Skeletal muscle tissue (tissue), 4 donors: ENCODE measurements around the gene ZNF853. TPM values are rescaled to one million over a fixed set of nuclear protein-coding genes. Genes with fewer than 3 reads are reported as not detected.
A peak's percentile ranks its signal among the peaks of the same experiment; 100 is the strongest.
"Not testable (repeated sequence)": the region's sequence is repeated elsewhere in the genome, so short reads cannot be mapped to it uniquely, and the experiment has no call there.

Source experiments
- H3K27ac ChIP-seq: one replicate; pipeline ENCODE4 v1.7.0; 2013; ENCODE audit warnings: mild to moderate bottlenecking, low read depth, low read length, inconsistent platforms
- H3K27me3 ChIP-seq, 3 donors: one replicate each; pipeline ENCODE4 v1.7.0; 2013; ENCODE audit warnings: low read length in 3 of 3; ENCODE audit not compliant: control insufficient read depth in 3 of 3, insufficient read depth in 3 of 3
- H3K36me3 ChIP-seq, 3 donors: one replicate each; pipeline ENCODE4 v1.7.0; 2013; ENCODE audit warnings: low read length in 3 of 3; ENCODE audit not compliant: control insufficient read depth in 3 of 3, insufficient read depth in 3 of 3
- H3K4me1 ChIP-seq, 3 donors: one replicate each; pipeline ENCODE4 v1.7.0; 2013; ENCODE audit warnings: low read length in 3 of 3, mild to moderate bottlenecking in 3 of 3; ENCODE audit not compliant: control insufficient read depth in 3 of 3, insufficient read depth in 3 of 3
- H3K4me3 ChIP-seq, 3 donors: one replicate each; pipeline ENCODE4 v1.7.0; 2013; ENCODE audit warnings: low read length in 3 of 3
- H3K9ac ChIP-seq, 3 donors: one replicate each; pipeline ENCODE4 v1.7.0; 2013; ENCODE audit warnings: low read length in 3 of 3, mild to moderate bottlenecking in 3 of 3, moderate library complexity in 2 of 3, low read depth in 1 of 3
- H3K9me3 ChIP-seq, 3 donors: one replicate each; pipeline ENCODE4 v1.7.0; 2013; ENCODE audit warnings: low read length in 3 of 3; ENCODE audit not compliant: control insufficient read depth in 3 of 3
- total RNA-seq: library from RNA; depleted of rRNA; stranded (reverse); fragments of >200 nt; gene quantifications from one replicate; pipeline ENCODE4 v1.2.3, GENCODE V29; 2014
- donor health status: Osteomylitis.

Gene ZNF853
- 12.0 TPM for total RNA-seq

- H3K4me3 ChIP-seq = peak within 1 kb of the TSS; percentile 61 to 78 (median 69)
- peaks cover 0 to 3% (median 0%) of the 10 kb centered on the region in 3 donors for H3K27me3 ChIP-seq
- no peaks in the 10 kb centered on the region for H3K9me3 ChIP-seq
- peaks cover 3 to 13% (median 10%) of the 10 kb centered on the region in 3 donors for H3K4me1 ChIP-seq
- no peak within 1 kb of the TSS for H3K27ac ChIP-seq
- peaks cover 0 to 3% (median 3%) of the 10 kb centered on the region in 3 donors for H3K36me3 ChIP-seq
- peak within 1 kb of the TSS; percentile 66 to 82 (median 69) for H3K9ac ChIP-seq
Measured at GRCh38 chr7:6614953-6615722, at the start of gene ZNF853. Gene ZNF853 (plus strand): TSS chr7:6615610. CDS start chr7:6616175, 565 bp downstream.

DNA sequence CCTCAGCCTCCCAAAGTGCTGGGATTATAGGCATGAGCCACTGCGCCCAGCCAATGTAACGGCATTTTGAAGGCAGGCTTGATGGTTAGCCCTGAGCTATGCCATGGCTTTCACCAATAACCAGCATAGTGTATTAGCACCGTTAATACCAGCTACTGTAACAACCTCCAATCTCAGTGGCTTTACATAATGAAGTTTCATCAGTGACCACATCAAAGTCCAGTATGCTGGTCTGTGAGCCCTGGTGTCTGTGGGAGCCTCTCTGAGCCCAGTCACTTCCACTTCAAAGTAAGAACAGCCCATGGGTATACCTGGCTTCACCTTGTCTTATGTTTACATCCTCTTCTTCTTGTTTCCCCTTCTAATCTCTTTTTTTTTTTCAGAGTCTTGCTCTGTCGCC, 49.8 kb upstream of the ZNF853 start:
- Histone ChIP-seq H3K4me1 (no peaks in the 10 kb centered on the region), H3K4me3 (no peak overlapping the region), H3K9me3 (no peaks in the 10 kb centered on the region), H3K27me3 (peaks cover 0 to 3% (median 0%) of the 10 kb centered on the region in 3 donors), H3K36me3 (no peaks in the 10 kb centered on the region), H3K27ac (no peak overlapping the region), H3K9ac (no peak overlapping the region)

- Histone ChIP-seq H3K9ac (no peak overlapping the region), H3K4me3 (no peak overlapping the region), H3K27ac (no peak overlapping the region), H3K4me1 (no peaks in the 10 kb centered on the region), H3K36me3 (no peaks in the 10 kb centered on the region), H3K9me3 (no peaks in the 10 kb centered on the region), H3K27me3 (peaks cover 0 to 3% (median 0%) of the 10 kb centered on the region in 3 donors)
Measured at GRCh38 chr7:6567886-6568285, 47.5 kb upstream of the ZNF853 start.

GRCh38 chr7:6571160-6571779, 44.1 kb upstream of the ZNF853 start:
- H3K27me3 ChIP-seq = peaks cover 0 to 4% (median 2%) of the 10 kb centered on the region in 3 donors
- H3K9me3 ChIP-seq = no peaks in the 10 kb centered on the region
- H3K4me1 ChIP-seq = no peaks in the 10 kb centered on the region
- no peaks in the 10 kb centered on the region for H3K36me3 ChIP-seq
- no peak overlapping the region for H3K27ac ChIP-seq
- no peak overlapping the region for H3K9ac ChIP-seq
- no peak overlapping the region for H3K4me3 ChIP-seq

DNA sequence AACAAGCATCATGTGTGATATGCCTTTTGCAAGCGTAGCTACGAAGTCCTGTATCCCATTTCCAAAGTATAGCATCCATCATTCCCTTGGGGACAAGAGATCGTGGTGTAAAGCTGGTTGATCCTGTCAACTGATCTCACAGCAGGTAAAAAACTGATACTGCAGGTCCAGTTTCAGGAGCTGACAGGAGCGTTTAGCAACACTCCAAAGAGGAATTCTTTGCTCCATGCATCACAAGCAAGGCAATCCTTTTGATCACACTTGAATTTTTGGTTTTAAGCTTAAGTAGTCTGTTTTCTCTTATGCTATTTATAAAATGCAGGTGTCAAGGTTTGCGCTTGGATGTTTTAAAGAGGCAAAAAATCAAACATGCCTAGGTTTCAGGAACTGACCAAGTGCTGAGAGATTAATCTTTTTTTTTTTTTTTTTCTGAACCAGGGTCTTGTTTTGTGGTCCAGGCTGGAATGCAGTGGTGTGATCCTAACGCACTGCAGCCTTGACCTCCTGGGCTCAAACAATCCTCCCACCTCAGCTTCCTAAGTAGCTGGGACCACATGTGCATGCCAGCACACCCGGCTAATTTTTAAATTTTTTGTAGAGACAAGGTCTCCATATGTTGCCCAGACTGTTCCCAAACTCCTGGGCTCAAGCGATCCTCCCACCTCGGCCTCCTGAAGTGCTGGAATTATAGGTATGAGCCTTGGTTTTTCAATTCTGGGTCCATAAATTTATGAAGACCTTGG, 40.0 kb upstream of the ZNF853 start:
- H3K27ac ChIP-seq = no peak overlapping the region
- peaks cover 0 to 8% (median 3%) of the 10 kb centered on the region in 3 donors for H3K4me1 ChIP-seq
- no peaks in the 10 kb centered on the region for H3K9me3 ChIP-seq

GRCh38 chr7:6576024-6576866, 39.2 kb upstream of the ZNF853 start:
- Histone ChIP-seq H3K9me3 (no peaks in the 10 kb centered on the region), H3K27ac (no peak overlapping the region), H3K36me3 (peaks cover 11 to 16% (median 15%) of the 10 kb centered on the region in 3 donors), H3K4me1 (peaks cover 0 to 8% (median 3%) of the 10 kb centered on the region in 3 donors), H3K4me3 (peak overlapping the region; percentile 56 to 67 (median 59)), H3K27me3 (peaks cover 0 to 4% (median 2%) of the 10 kb centered on the region in 3 donors), H3K9ac (no peak overlapping the region)

More for the DNA sequence above, 40.0 kb upstream of the ZNF853 start:
- no peak overlapping the region for H3K4me3 ChIP-seq
- H3K36me3 ChIP-seq = peaks cover 6 to 8% (median 7%) of the 10 kb centered on the region in 3 donors
- peaks cover 0 to 4% (median 2%) of the 10 kb centered on the region in 3 donors for H3K27me3 ChIP-seq
- H3K9ac ChIP-seq = no peak overlapping the region

GRCh38 chr7:6576867-6577368, 38.5 kb upstream of the ZNF853 start:
- not testable (repeated sequence) for H3K4me1 ChIP-seq, H3K9me3 ChIP-seq, H3K27me3 ChIP-seq
- Histone ChIP-seq H3K27ac (peak overlapping the region; percentile 93), H3K4me3 (peak overlapping the region; percentile 77 to 83 (median 80)), H3K36me3 (peaks cover 15 to 23% (median 21%) of the 10 kb centered on the region in 3 donors), H3K9ac (peak overlapping the region in 1 of 3 donors; percentile 90)

DNA sequence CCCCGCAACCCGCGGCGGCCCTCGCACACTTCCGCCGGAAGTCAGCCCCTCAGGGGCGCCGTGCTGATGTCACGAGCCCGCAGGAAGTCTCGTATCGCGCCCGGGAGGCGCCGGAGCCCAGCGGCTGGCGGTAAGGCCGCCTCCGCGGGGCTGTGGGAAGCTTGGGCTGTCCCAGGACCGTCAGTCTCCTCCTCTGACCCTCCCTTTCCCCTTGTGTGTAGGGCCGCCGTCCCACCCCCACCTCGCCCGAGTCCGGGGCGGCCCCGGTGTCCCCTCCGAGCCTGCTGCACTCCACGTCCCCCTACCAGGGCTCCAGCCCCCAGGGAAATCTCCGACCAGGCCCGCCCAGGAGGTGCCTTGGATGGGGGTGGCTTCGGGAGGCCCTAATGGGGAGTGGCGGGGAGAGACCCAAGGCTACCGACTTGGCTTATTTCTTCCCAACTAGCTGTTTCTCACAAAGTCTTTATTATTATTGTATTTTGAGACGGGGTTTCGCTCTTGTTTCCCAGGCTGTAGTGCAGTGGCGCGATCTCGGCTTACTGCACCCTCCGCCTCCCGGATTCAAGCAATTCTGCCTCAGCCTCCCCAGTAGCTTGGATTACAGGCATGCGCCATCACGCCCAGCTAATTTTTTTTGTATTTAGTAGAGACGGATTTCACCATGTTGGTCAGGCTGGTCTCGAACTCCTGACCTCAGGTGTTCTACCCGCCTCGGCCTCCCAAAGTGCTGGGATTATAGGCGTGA, 37.9 kb upstream of the ZNF853 start, which contains the start of gene ZDHHC4:
Gene ZDHHC4, plus strand, starts transcription at position 86 of the 745 bp plus-strand sequence. CDS start 3,108 bp downstream, outside the sequence.
- H3K9ac ChIP-seq = peak within 1 kb of the TSS; percentile 90 to 92 (median 91)
- H3K4me3 ChIP-seq = peak within 1 kb of the TSS; percentile 77 to 83 (median 80)
- peaks cover 21 to 28% (median 26%) of the 10 kb centered on the region in 3 donors for H3K36me3 ChIP-seq
- H3K27me3 ChIP-seq = peaks cover 0 to 4% (median 2%) of the 10 kb centered on the region in 3 donors
- H3K4me1 ChIP-seq = peaks cover 0 to 8% (median 3%) of the 10 kb centered on the region in 3 donors
- no peaks in the 10 kb centered on the region for H3K9me3 ChIP-seq
- H3K27ac ChIP-seq = peak within 1 kb of the TSS; percentile 93
